ENCODE measurements around the gene WDR86.

The WDR86 gene

DNA sequence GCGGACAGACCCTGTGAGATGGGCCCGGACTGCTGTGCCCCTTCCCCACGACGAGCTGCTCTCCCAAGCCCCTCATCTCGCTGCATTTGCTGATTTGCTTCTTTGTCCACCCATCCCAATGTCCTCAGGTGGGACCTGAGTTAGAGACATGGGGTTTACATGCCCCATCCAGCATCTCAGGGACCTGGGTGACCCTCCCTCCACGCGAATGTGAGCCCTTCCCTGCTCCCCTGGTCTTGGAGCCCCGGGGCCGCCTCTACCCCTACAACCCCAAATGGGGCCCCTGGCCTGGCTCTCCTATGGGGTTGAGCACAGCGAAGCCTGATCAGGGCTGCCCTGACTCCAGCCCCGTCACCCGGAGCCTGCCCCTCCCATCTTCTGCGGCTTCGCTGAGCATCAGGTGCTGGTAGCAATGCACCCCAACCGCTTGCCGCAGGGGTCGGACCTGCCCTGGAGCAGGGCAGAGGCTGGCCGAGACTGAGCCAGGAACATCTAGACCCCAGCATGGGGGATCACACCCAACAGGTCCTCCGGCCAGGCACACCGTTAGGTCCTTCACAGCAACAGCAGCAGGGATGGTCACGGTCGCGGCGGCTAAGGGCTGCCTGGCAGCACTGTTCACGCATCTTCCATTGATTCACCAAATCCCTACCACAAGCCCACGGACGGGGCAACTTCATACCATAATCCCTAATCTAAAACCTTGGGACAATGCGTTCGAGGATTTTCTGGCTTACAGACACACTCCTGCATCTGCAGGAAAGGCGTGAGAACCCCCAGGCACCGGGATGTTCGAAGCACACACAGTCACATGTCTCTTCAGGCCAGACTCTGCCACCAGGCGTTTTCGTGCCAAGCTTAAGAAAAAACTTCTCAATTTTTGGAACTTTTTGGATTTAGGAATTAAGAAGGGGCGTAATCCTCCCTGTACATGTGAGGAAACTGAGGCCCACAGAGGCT, 15.5 kb downstream of the WDR86 start:
- H3K4me3 ChIP-seq (ENCODE audit: low read depth, low read length): no peak overlapping the region
- TF ChIP-seq, protein P1, sequence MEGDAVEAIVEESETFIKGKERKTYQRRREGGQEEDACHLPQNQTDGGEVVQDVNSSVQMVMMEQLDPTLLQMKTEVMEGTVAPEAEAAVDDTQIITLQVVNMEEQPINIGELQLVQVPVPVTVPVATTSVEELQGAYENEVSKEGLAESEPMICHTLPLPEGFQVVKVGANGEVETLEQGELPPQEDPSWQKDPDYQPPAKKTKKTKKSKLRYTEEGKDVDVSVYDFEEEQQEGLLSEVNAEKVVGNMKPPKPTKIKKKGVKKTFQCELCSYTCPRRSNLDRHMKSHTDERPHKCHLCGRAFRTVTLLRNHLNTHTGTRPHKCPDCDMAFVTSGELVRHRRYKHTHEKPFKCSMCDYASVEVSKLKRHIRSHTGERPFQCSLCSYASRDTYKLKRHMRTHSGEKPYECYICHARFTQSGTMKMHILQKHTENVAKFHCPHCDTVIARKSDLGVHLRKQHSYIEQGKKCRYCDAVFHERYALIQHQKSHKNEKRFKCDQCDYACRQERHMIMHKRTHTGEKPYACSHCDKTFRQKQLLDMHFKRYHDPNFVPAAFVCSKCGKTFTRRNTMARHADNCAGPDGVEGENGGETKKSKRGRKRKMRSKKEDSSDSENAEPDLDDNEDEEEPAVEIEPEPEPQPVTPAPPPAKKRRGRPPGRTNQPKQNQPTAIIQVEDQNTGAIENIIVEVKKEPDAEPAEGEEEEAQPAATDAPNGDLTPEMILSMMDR (IDR thresholded peaks at IDR 0.05; ENCODE audit: low read depth, low read length, missing control alignments): no peak
- in situ Hi-C loops (cut with HindIII; ENCODE audit: low sequenced_read_pairs): no loop called here
- DNase-seq (ENCODE audit: low read depth): no peak

DNA sequence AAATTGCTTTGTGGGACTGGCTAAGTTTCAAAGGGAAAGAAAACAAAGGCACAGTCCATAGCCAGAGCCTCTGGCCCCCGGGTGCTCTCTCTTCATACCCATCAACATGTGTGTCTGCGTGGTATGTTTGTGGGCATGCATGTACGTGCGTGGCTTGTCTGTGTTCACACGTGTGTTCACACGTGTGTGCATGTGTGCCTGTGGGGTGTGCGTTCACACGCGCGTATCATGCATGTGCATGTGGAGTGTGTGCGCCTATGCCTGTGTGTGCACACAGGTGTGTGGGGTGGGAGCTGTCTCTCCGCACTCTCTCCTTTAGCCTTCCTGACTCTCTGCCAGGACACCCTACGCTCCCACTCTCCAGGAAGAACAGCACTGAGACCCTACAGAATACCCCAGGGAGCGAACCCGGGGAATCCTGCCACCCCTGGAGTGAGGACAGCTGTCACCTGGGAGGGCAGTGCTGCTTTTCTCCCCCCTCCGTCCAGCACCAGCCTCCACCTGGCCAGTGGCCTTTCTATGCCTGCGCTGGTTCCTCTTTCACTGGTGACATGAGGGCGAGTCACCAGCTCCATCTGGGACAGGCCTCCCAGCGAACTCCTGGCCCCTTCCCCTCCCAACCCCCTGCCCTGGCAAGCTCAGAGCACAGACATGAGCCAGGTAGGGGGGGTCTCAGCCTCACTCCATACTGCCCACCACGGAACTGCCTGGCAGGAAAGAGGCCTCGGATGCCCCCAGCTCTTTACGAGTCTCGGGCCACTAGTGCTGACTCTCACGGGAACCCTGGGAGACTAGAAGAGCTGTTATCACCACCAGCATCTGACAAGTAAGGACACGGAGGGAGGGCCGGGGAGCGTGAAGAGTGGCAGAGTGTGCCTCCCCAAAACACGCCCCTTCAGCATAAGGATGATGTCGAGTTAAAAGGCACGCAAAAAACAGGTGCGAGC, 16.5 kb downstream of the WDR86 start:
- TF ChIP-seq, protein P1 (IDR thresholded peaks at IDR 0.05; ENCODE audit: low read depth, low read length, missing control alignments): no peak
- no peak for DNase-seq (ENCODE audit: low read depth)
- H3K4me3 ChIP-seq (ENCODE audit: low read depth, low read length): no peak overlapping the region
- in situ Hi-C loops (cut with HindIII; ENCODE audit: low sequenced_read_pairs): no loop called here

- no peak overlapping the region for H3K4me3 ChIP-seq (ENCODE audit: low read depth, low read length)
- in situ Hi-C loops (cut with HindIII; ENCODE audit: low sequenced_read_pairs): no loop called here
- TF ChIP-seq, protein P1 (IDR thresholded peaks at IDR 0.05; ENCODE audit: low read depth, low read length, missing control alignments): no peak
- no peak for DNase-seq (ENCODE audit: low read depth)
Measured at GRCh38 chr7:151392426-151392825, 17.4 kb downstream of the WDR86 start.

GRCh38 chr7:151392002-151392401, 17.8 kb downstream of the WDR86 start:
- H3K4me3 ChIP-seq (ENCODE audit: low read depth, low read length): no peak overlapping the region
- in situ Hi-C loops (cut with HindIII; ENCODE audit: low sequenced_read_pairs): no loop called here
- no peak for DNase-seq (ENCODE audit: low read depth)
- TF ChIP-seq, protein P1 (IDR thresholded peaks at IDR 0.05; ENCODE audit: low read depth, low read length, missing control alignments): no peak

GRCh38 chr7:151391358-151391730, 18.5 kb downstream of the WDR86 start:
- no peak overlapping the region for H3K4me3 ChIP-seq (ENCODE audit: low read depth, low read length)
- TF ChIP-seq, protein P1 (IDR thresholded peaks at IDR 0.05; ENCODE audit: low read depth, low read length, missing control alignments): no peak
- in situ Hi-C loops (cut with HindIII; ENCODE audit: low sequenced_read_pairs): no loop called here
- DNase-seq (ENCODE audit: low read depth): no peak

DNA sequence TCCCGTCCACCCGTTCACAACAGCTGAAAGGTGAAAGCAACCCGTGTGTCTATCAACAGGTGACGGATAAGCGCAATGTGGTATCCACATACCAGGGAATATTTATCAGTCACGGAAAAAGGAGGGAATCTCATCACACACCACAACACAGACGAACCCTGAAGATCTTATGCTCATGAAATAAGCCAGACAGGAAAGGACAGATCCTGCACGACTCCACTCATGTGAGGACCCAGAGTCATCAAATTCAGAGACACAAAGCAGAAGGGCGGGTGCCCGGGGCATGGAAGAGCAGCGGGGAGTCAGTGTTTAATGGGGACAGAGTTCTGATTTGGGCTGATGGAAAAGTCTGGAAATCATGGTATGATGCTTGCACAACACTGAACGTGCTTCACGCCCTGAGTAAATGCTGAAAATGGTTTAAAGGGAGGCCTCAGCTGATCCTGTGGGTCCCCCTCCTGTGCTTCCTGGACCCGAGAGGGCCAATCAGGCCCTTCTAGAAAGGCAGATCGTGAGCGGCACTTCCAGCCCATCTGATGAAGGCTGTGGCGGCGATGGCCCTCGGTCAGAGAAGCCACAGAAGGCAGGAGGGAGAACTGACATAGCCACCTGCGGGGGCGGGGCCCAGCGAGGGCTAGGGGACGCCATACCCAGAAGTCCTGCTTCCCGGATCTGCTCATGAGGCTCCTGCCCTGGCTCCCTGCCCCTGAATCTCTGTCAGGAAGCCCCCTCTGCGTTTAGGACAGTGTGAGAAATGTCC, 19.1 kb downstream of the WDR86 start:
- in situ Hi-C loops (cut with HindIII; ENCODE audit: low sequenced_read_pairs): no loop called here
- TF ChIP-seq, protein P1 (IDR thresholded peaks at IDR 0.05; ENCODE audit: low read depth, low read length, missing control alignments): no peak
- DNase-seq (ENCODE audit: low read depth): no peak
- H3K4me3 ChIP-seq (ENCODE audit: low read depth, low read length): no peak overlapping the region

All from astrocyte of the cerebellum (primary cell).